Measurements from ENCODE around the gene MRPS14.

GRCh38 chr1:175040324-175040879 lies 17.2 kb upstream of the MRPS14 start:
- TF ChIP-seq POLR2A (IDR thresholded peaks at IDR 0.05; ENCODE audit: low read depth, low read length) (no peak), CTCF (conservative IDR thresholded peaks at IDR 0.05; ENCODE audit: low read depth, low read length) (no peak), RAD21 (IDR thresholded peaks at IDR 0.05; ENCODE audit: low read length) (no peak), MXI1 (IDR thresholded peaks at IDR 0.05; ENCODE audit: borderline replicate concordance, low read depth, low read length) (no peak), FOS (IDR thresholded peaks at IDR 0.05; ENCODE audit: low read depth, low read length) (no peak), MAZ (IDR thresholded peaks at IDR 0.05; ENCODE audit: borderline replicate concordance, low read depth, low read length) (no peak), CEBPB (IDR thresholded peaks at IDR 0.05; ENCODE audit: low read depth, low read length) (no peak), RCOR1 (IDR thresholded peaks at IDR 0.05; ENCODE audit: insufficient replicate concordance, low read length) (no peak)

Measured in IMR-90 (cell line).